ENCODE data around the gene WDPCP.
"Not testable (repeated sequence)": the region's sequence is repeated elsewhere in the genome, so short reads cannot be mapped to it uniquely, and the experiment has no call there.

WDPCP gene

GRCh38 chr2:63323662-63324061 is 264.6 kb downstream of the WDPCP start:
- H3K27me3 Mint-ChIP-seq; intact Hi-C loops (cut with micrococcal nuclease); H3K4me1 Mint-ChIP-seq (ENCODE audit: low read depth); H3K27ac Mint-ChIP-seq; H3K4me3 Mint-ChIP-seq: not testable (repeated sequence)
- H3K9me3 Mint-ChIP-seq: peaks cover 57% of the 10 kb centered on the region
- H3K36me3 Mint-ChIP-seq (ENCODE audit: low read depth): peaks cover 18% of the 10 kb centered on the region

- H3K36me3 Mint-ChIP-seq (ENCODE audit: low read depth): peaks cover 11% of the 10 kb centered on the region
- H3K27ac Mint-ChIP-seq: not testable (repeated sequence)
These were observed 266.3 kb downstream of the WDPCP start for GRCh38 chr2:63321973-63322372.

DNA sequence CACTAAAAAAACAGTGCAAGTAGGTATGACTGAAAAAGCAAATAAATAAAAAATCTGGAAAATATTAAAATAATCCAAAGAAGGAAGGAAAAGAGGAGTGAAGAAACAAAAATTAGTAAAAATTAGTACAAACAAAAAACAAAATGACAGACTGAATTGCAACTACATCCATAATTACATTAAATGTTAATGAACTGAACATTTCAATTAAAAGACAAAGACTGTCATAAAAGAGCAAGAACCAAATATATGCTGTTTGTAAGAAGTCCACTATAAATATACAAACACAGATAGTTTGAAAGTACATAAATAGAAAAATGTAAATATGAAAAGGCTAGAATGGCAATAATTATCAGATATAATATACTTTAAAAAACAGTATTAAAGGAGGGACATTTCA is 267.6 kb downstream of the WDPCP start:
- no peaks in the 10 kb centered on the region for H3K27me3 Mint-ChIP-seq
- H3K4me3 Mint-ChIP-seq: no peak overlapping the region
- peaks cover 11% of the 10 kb centered on the region for H3K36me3 Mint-ChIP-seq (ENCODE audit: low read depth)
- H3K27ac Mint-ChIP-seq: no peak overlapping the region
- intact Hi-C loops (cut with micrococcal nuclease): no loop called here
- no peaks in the 10 kb centered on the region for H3K4me1 Mint-ChIP-seq (ENCODE audit: low read depth)
- H3K9me3 Mint-ChIP-seq: peaks cover 42% of the 10 kb centered on the region

More at GRCh38 chr2:63321973-63322372, 266.3 kb downstream of the WDPCP start:
- intact Hi-C loops (cut with micrococcal nuclease); H3K4me1 Mint-ChIP-seq (ENCODE audit: low read depth); H3K4me3 Mint-ChIP-seq; H3K27me3 Mint-ChIP-seq: not testable (repeated sequence)
- H3K9me3 Mint-ChIP-seq: peaks cover 46% of the 10 kb centered on the region

- H3K36me3 Mint-ChIP-seq (ENCODE audit: low read depth): peaks cover 17% of the 10 kb centered on the region
- peaks cover 33% of the 10 kb centered on the region for H3K9me3 Mint-ChIP-seq
- no peaks in the 10 kb centered on the region for H3K4me1 Mint-ChIP-seq (ENCODE audit: low read depth)
- H3K4me3 Mint-ChIP-seq: no peak overlapping the region
- intact Hi-C loops (cut with micrococcal nuclease): loop anchor here (5.0 kb wide), 1 partner anchor 273 kb away; no protein-coding TSS in a partner anchor
- H3K27ac Mint-ChIP-seq: no peak overlapping the region
- no peaks in the 10 kb centered on the region for H3K27me3 Mint-ChIP-seq
These were observed 277.7 kb downstream of the WDPCP start for GRCh38 chr2:63310614-63311013.

GRCh38 chr2:63301481-63301880 is 286.8 kb downstream of the WDPCP start:
- intact Hi-C loops (cut with micrococcal nuclease): no loop called here
- Mint-ChIP-seq H3K9me3 (peaks cover 99% of the 10 kb centered on the region), H3K4me1 (ENCODE audit: low read depth) (no peaks in the 10 kb centered on the region), H3K27me3 (no peaks in the 10 kb centered on the region), H3K4me3 (no peak overlapping the region), H3K27ac (no peak overlapping the region), H3K36me3 (ENCODE audit: low read depth) (peaks cover 31% of the 10 kb centered on the region)

- H3K4me3 Mint-ChIP-seq: no peak overlapping the region
- H3K36me3 Mint-ChIP-seq (ENCODE audit: low read depth): peaks cover 31% of the 10 kb centered on the region
- H3K9me3 Mint-ChIP-seq: peaks cover 99% of the 10 kb centered on the region
- H3K4me1 Mint-ChIP-seq (ENCODE audit: low read depth): no peaks in the 10 kb centered on the region
- H3K27ac Mint-ChIP-seq: no peak overlapping the region
- intact Hi-C loops (cut with micrococcal nuclease): no loop called here
- H3K27me3 Mint-ChIP-seq: no peaks in the 10 kb centered on the region
These were observed 287.4 kb downstream of the WDPCP start for GRCh38 chr2:63300835-63301234.

- Mint-ChIP-seq H3K9me3 (peaks cover 57% of the 10 kb centered on the region), H3K27ac (no peak overlapping the region), H3K36me3 (ENCODE audit: low read depth) (peaks cover 5% of the 10 kb centered on the region), H3K4me3 (no peak overlapping the region), H3K27me3 (no peaks in the 10 kb centered on the region), H3K4me1 (ENCODE audit: low read depth) (no peaks in the 10 kb centered on the region)
- intact Hi-C loops (cut with micrococcal nuclease): no loop called here
These were observed 300.3 kb downstream of the WDPCP start for GRCh38 chr2:63287956-63288355.

- H3K4me3 Mint-ChIP-seq; H3K4me1 Mint-ChIP-seq (ENCODE audit: low read depth); H3K36me3 Mint-ChIP-seq (ENCODE audit: low read depth); H3K27ac Mint-ChIP-seq; intact Hi-C loops (cut with micrococcal nuclease); H3K27me3 Mint-ChIP-seq: not testable (repeated sequence)
- H3K9me3 Mint-ChIP-seq: peaks cover 55% of the 10 kb centered on the region
These were observed 301.8 kb downstream of the WDPCP start for GRCh38 chr2:63286520-63286919.

DNA sequence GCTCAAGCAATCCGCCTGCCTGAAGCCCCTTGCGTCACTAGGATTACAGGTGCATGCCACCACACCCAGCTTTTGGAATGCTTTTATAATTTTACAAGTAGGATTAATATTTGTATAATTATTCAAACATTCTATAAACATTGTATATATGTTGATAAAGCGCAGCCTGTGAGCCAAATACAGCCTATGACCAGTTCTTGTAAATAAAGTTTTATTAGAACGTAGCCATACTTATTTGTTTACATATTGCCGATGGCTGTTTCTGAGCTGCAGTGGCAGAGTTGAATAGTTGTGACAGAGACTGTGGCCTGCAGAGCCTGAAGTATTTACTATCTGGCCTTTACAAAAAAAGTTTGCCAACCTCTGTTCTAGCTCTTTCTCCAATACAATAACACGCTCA is 305.0 kb downstream of the WDPCP start:
- H3K36me3 Mint-ChIP-seq (ENCODE audit: low read depth): no peaks in the 10 kb centered on the region
- H3K27me3 Mint-ChIP-seq: no peaks in the 10 kb centered on the region
- H3K4me1 Mint-ChIP-seq (ENCODE audit: low read depth): no peaks in the 10 kb centered on the region
- H3K4me3 Mint-ChIP-seq: no peak overlapping the region
- peaks cover 79% of the 10 kb centered on the region for H3K9me3 Mint-ChIP-seq
- intact Hi-C loops (cut with micrococcal nuclease): no loop called here
- no peak overlapping the region for H3K27ac Mint-ChIP-seq

- H3K4me3 Mint-ChIP-seq: no peak overlapping the region
- no peaks in the 10 kb centered on the region for H3K36me3 Mint-ChIP-seq (ENCODE audit: low read depth)
- H3K9me3 Mint-ChIP-seq: peaks cover 77% of the 10 kb centered on the region
- H3K4me1 Mint-ChIP-seq (ENCODE audit: low read depth): no peaks in the 10 kb centered on the region
- intact Hi-C loops (cut with micrococcal nuclease): no loop called here
- H3K27me3 Mint-ChIP-seq: no peaks in the 10 kb centered on the region
- no peak overlapping the region for H3K27ac Mint-ChIP-seq
These were observed 315.7 kb downstream of the WDPCP start for GRCh38 chr2:63272560-63272959.

DNA sequence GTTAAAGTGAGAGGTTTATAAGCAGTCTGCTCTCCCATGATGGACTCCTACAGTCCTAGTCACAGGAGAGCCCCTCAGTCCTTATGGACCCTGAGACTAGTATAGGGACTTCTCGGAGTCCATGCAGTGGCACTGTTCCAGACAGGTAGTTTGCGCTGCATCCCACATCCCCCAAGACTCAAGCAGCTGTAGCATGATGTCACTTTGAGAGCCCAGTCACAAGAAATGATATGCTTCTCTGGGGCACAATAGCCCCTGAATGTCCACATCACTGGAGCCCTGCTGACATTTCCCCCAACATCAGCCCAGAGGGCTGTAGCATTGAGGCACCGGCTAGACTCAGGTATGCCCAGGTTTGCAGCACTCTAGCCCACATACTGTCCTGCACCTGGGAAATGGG is 317.6 kb downstream of the WDPCP start:
- H3K36me3 Mint-ChIP-seq (ENCODE audit: low read depth): no peaks in the 10 kb centered on the region
- H3K27me3 Mint-ChIP-seq: no peaks in the 10 kb centered on the region
- intact Hi-C loops (cut with micrococcal nuclease): no loop called here
- no peak overlapping the region for H3K27ac Mint-ChIP-seq
- H3K9me3 Mint-ChIP-seq: peaks cover 76% of the 10 kb centered on the region
- no peaks in the 10 kb centered on the region for H3K4me1 Mint-ChIP-seq (ENCODE audit: low read depth)
- no peak overlapping the region for H3K4me3 Mint-ChIP-seq

GRCh38 chr2:63268946-63269345 is 319.3 kb downstream of the WDPCP start:
- Mint-ChIP-seq H3K27me3 (no peaks in the 10 kb centered on the region), H3K4me1 (ENCODE audit: low read depth) (no peaks in the 10 kb centered on the region), H3K36me3 (ENCODE audit: low read depth) (no peaks in the 10 kb centered on the region), H3K9me3 (peaks cover 76% of the 10 kb centered on the region), H3K4me3 (no peak overlapping the region), H3K27ac (no peak overlapping the region)
- intact Hi-C loops (cut with micrococcal nuclease): no loop called here

- no peaks in the 10 kb centered on the region for H3K27me3 Mint-ChIP-seq
- intact Hi-C loops (cut with micrococcal nuclease): no loop called here
- H3K9me3 Mint-ChIP-seq: peaks cover 23% of the 10 kb centered on the region
- no peak overlapping the region for H3K27ac Mint-ChIP-seq
- no peak overlapping the region for H3K4me3 Mint-ChIP-seq
- H3K36me3 Mint-ChIP-seq (ENCODE audit: low read depth): no peaks in the 10 kb centered on the region
- no peaks in the 10 kb centered on the region for H3K4me1 Mint-ChIP-seq (ENCODE audit: low read depth)
These were observed 327.1 kb downstream of the WDPCP start for GRCh38 chr2:63261137-63261621.

GRCh38 chr2:63257473-63257872 is 330.8 kb downstream of the WDPCP start:
- Mint-ChIP-seq H3K27ac (no peak overlapping the region), H3K4me1 (ENCODE audit: low read depth) (no peaks in the 10 kb centered on the region), H3K27me3 (no peaks in the 10 kb centered on the region), H3K9me3 (peaks cover 8% of the 10 kb centered on the region), H3K36me3 (ENCODE audit: low read depth) (peaks cover 5% of the 10 kb centered on the region), H3K4me3 (no peak overlapping the region)
- intact Hi-C loops (cut with micrococcal nuclease): no loop called here

- Mint-ChIP-seq H3K4me3 (no peak overlapping the region), H3K4me1 (ENCODE audit: low read depth) (no peaks in the 10 kb centered on the region), H3K9me3 (peaks cover 16% of the 10 kb centered on the region), H3K36me3 (ENCODE audit: low read depth) (no peaks in the 10 kb centered on the region), H3K27me3 (no peaks in the 10 kb centered on the region), H3K27ac (no peak overlapping the region)
- intact Hi-C loops (cut with micrococcal nuclease): no loop called here
These were observed 339.1 kb downstream of the WDPCP start for GRCh38 chr2:63249161-63249560.
